Mesendoderm (in vitro differentiated cells): Measurements from ENCODE around the gene IGSF22.

ENCODE experiments used
- DNase-seq: peaks from one replicate; pipeline ENCODE4 v3.0.0; 2013
- H2AK5ac ChIP-seq: 2 replicates; pipeline ENCODE4 v1.6.1; 2013; ENCODE audit warnings: low read length, inconsistent platforms
- H2BK120ac ChIP-seq: 2 replicates; pipeline ENCODE4 v1.6.1; 2013; ENCODE audit warnings: low read depth, mild to moderate bottlenecking, low read length, moderate library complexity, mixed read lengths
- H2BK15ac ChIP-seq: replicated peaks from 2 replicates; pipeline ENCODE4 v1.6.1; 2013; ENCODE audit warnings: low read depth, mild to moderate bottlenecking, moderate library complexity
- H2BK5ac ChIP-seq: 2 replicates; pipeline ENCODE4 v1.6.1; 2013; ENCODE audit warnings: low read length, inconsistent platforms
- H3K18ac ChIP-seq: 2 replicates; pipeline ENCODE4 v1.6.1; 2013; ENCODE audit warnings: mild to moderate bottlenecking, low read length, mixed read lengths
- H3K23ac ChIP-seq: one replicate; pipeline ENCODE4 v1.6.1; 2013; ENCODE audit warnings: low read length
- H3K27ac ChIP-seq: 2 replicates; pipeline ENCODE4 v1.5.1; 2013; ENCODE audit warnings: low read depth, mild to moderate bottlenecking, inconsistent platforms, low read length, moderate library complexity
- H3K27me3 ChIP-seq: 2 replicates; pipeline ENCODE4 v1.6.1; 2013; ENCODE audit warnings: low read length, control low read depth, mild to moderate bottlenecking, inconsistent platforms; ENCODE audit not compliant: insufficient read depth, poor library complexity
- H3K36me3 ChIP-seq: 2 replicates; pipeline ENCODE4 v1.6.1; 2013; ENCODE audit warnings: low read length, inconsistent platforms; ENCODE audit not compliant: control insufficient read depth, insufficient read depth
- H3K4ac ChIP-seq: one replicate; pipeline ENCODE4 v1.6.1; 2013; ENCODE audit warnings: low read depth, mild to moderate bottlenecking, low read length, moderate library complexity
- H3K4me1 ChIP-seq: 2 replicates; pipeline ENCODE4 v1.6.1; 2013; ENCODE audit warnings: low read depth, low read length, inconsistent platforms; ENCODE audit not compliant: control insufficient read depth
- H3K4me2 ChIP-seq: 2 replicates; pipeline ENCODE4 v1.6.1; 2013; ENCODE audit warnings: low read length
- H3K4me3 ChIP-seq: 2 replicates; pipeline ENCODE4 v1.5.1; 2013; ENCODE audit warnings: mild to moderate bottlenecking, low read length
- H3K56ac ChIP-seq: one replicate; pipeline ENCODE4 v1.6.1; 2013; ENCODE audit warnings: low read length
- H3K79me1 ChIP-seq: 2 replicates; pipeline ENCODE4 v1.6.1; 2013; ENCODE audit warnings: low read length, inconsistent platforms
- H3K79me2 ChIP-seq: 2 replicates; pipeline ENCODE4 v1.6.1; 2013; ENCODE audit warnings: mild to moderate bottlenecking, low read length; ENCODE audit not compliant: control insufficient read depth, insufficient read depth
- H3K9ac ChIP-seq: 2 replicates; pipeline ENCODE4 v1.6.1; 2013; ENCODE audit warnings: low read length, inconsistent platforms
- H4K5ac ChIP-seq: one replicate; pipeline ENCODE4 v1.6.1; 2013; ENCODE audit warnings: low read length
- H4K8ac ChIP-seq: one replicate; pipeline ENCODE4 v1.6.1; 2013; ENCODE audit warnings: low read depth, mild to moderate bottlenecking, control low read depth, low read length, moderate library complexity
- WGBS: extraction: QIAGEN DNeasy Blood & Tissue Kit; methylation state at CpG from one replicate; pipeline ENCODE4 v1.1.7; 2013; ENCODE audit warnings: low lambda C conversion rate, missing lambda C conversion rate; ENCODE audit not compliant: insufficient coverage; ENCODE audit errors: extremely low coverage; 5-methylcytosine and 5-hydroxymethylcytosine counted together

IGSF22 gene

GRCh38 chr11:18699848-18700261 lies 26.1 kb downstream of the IGSF22 start:
- peaks cover 2% of the 10 kb centered on the region for H3K27me3 ChIP-seq
- H3K36me3 ChIP-seq: no peaks in the 10 kb centered on the region
- no peak overlapping the region for H3K4me2 ChIP-seq
- H3K9ac ChIP-seq: no peak overlapping the region
- no peak overlapping the region for H3K4me3 ChIP-seq
- H3K79me2 ChIP-seq: no peaks in the 10 kb centered on the region
- no peak overlapping the region for H2AK5ac ChIP-seq
- H2BK5ac ChIP-seq: no peak overlapping the region
- peaks cover 2% of the 10 kb centered on the region for H3K4me1 ChIP-seq
- no peak overlapping the region for H4K8ac ChIP-seq
- WGBS: no CpG with 5 or more reads among the region's 3 CpGs
- H3K27ac ChIP-seq: no peak overlapping the region
- H2BK15ac ChIP-seq: no peak overlapping the region
- no peak overlapping the region for H3K56ac ChIP-seq
- H2BK120ac ChIP-seq: no peak overlapping the region
- no peak overlapping the region for H3K18ac ChIP-seq
- H3K23ac ChIP-seq: no peak overlapping the region
- H4K5ac ChIP-seq: no peak overlapping the region
- no peak for DNase-seq
- H3K79me1 ChIP-seq: no peaks in the 10 kb centered on the region
- H3K4ac ChIP-seq: no peak overlapping the region

GRCh38 chr11:18699269-18699596 lies 26.8 kb downstream of the IGSF22 start:
- Histone ChIP-seq H3K56ac (peak overlapping the region; percentile 52), H3K9ac (peak overlapping the region; percentile 50), H3K23ac (no peak overlapping the region), H3K27ac (no peak overlapping the region), H4K8ac (no peak overlapping the region), H2BK15ac (no peak overlapping the region), H3K36me3 (no peaks in the 10 kb centered on the region), H3K4ac (no peak overlapping the region), H3K4me2 (peak overlapping the region; percentile 32), H3K18ac (no peak overlapping the region), H3K4me1 (peaks cover 2% of the 10 kb centered on the region), H3K79me2 (no peaks in the 10 kb centered on the region), H2AK5ac (no peak overlapping the region), H2BK120ac (no peak overlapping the region), H3K27me3 (peaks cover 2% of the 10 kb centered on the region), H2BK5ac (no peak overlapping the region), H3K79me1 (no peaks in the 10 kb centered on the region), H3K4me3 (peak overlapping the region; percentile 21), H4K5ac (no peak overlapping the region)
- DNase-seq: no peak
- WGBS: no CpG with 5 or more reads among the region's 9 CpGs

- H3K4ac ChIP-seq: no peak within 1 kb of the TSS
- H2AK5ac ChIP-seq: no peak within 1 kb of the TSS
- no peak within 1 kb of the TSS for H3K27ac ChIP-seq
- H2BK5ac ChIP-seq: no peak within 1 kb of the TSS
- H3K4me2 ChIP-seq: peak within 1 kb of the TSS; percentile 78
- peaks cover 2% of the 10 kb centered on the region for H3K4me1 ChIP-seq
- no peak within 1 kb of the TSS for H2BK15ac ChIP-seq
- peak; percentile 92 for DNase-seq
- no CpG with 5 or more reads among the region's 98 CpGs for WGBS
- H3K56ac ChIP-seq: peak within 1 kb of the TSS; percentile 81
- H3K18ac ChIP-seq: no peak within 1 kb of the TSS
- H4K5ac ChIP-seq: no peak within 1 kb of the TSS
- H3K27me3 ChIP-seq: peaks cover 2% of the 10 kb centered on the region
- peak within 1 kb of the TSS; percentile 30 for H3K4me3 ChIP-seq
- no peak within 1 kb of the TSS for H2BK120ac ChIP-seq
- H3K79me2 ChIP-seq: no peaks in the 10 kb centered on the region
- H3K23ac ChIP-seq: no peak within 1 kb of the TSS
- no peaks in the 10 kb centered on the region for H3K79me1 ChIP-seq
- peak within 1 kb of the TSS; percentile 58 for H3K9ac ChIP-seq
- no peaks in the 10 kb centered on the region for H3K36me3 ChIP-seq
- H4K8ac ChIP-seq: no peak within 1 kb of the TSS
Measured at GRCh38 chr11:18698341-18699268, 27.4 kb downstream of the IGSF22 start, which contains the start of gene TMEM86A. TMEM86A (plus strand) TSS chr11:18698779; CDS start chr11:18698887, 108 bp downstream.

GRCh38 chr11:18697576-18697975 lies 28.4 kb downstream of the IGSF22 start:
- Histone ChIP-seq H3K4ac (no peak overlapping the region), H3K56ac (no peak overlapping the region), H3K4me3 (no peak overlapping the region), H3K23ac (no peak overlapping the region), H3K4me1 (peaks cover 2% of the 10 kb centered on the region), H2BK120ac (no peak overlapping the region), H3K79me1 (no peaks in the 10 kb centered on the region), H2BK5ac (no peak overlapping the region), H3K79me2 (no peaks in the 10 kb centered on the region), H4K5ac (no peak overlapping the region), H3K4me2 (no peak overlapping the region), H2AK5ac (no peak overlapping the region), H2BK15ac (no peak overlapping the region), H3K27ac (no peak overlapping the region), H3K9ac (no peak overlapping the region), H3K27me3 (peaks cover 2% of the 10 kb centered on the region), H3K36me3 (no peaks in the 10 kb centered on the region), H4K8ac (no peak overlapping the region), H3K18ac (no peak overlapping the region)
- no CpG with 5 or more reads among the region's 4 CpGs for WGBS
- DNase-seq: no peak

- Histone ChIP-seq H3K27ac (no peak overlapping the region), H3K4me3 (no peak overlapping the region), H3K23ac (no peak overlapping the region), H4K8ac (no peak overlapping the region), H2BK5ac (no peak overlapping the region), H3K79me2 (no peaks in the 10 kb centered on the region), H3K36me3 (no peaks in the 10 kb centered on the region), H4K5ac (no peak overlapping the region), H3K9ac (no peak overlapping the region), H3K27me3 (peaks cover 2% of the 10 kb centered on the region), H2AK5ac (no peak overlapping the region), H3K4ac (no peak overlapping the region), H3K4me2 (no peak overlapping the region), H2BK15ac (no peak overlapping the region), H3K56ac (no peak overlapping the region), H3K79me1 (no peaks in the 10 kb centered on the region), H3K18ac (no peak overlapping the region), H3K4me1 (peaks cover 2% of the 10 kb centered on the region), H2BK120ac (no peak overlapping the region)
- no peak for DNase-seq
- WGBS: no CpG with 5 or more reads among the region's 2 CpGs
Measured at GRCh38 chr11:18696638-18697225, 29.3 kb downstream of the IGSF22 start.
